ENCODE data around the gene NRP1. TPM values are rescaled to one million over a fixed set of nuclear protein-coding genes. Genes with fewer than 3 reads are reported as not detected.

The NRP1 gene
- total and polyA plus RNA-seq, 8 donors: 79.8 to 203 (median 164) TPM

- Histone ChIP-seq H3K27me3 (no peaks in the 10 kb centered on the region), H3K4me1 (peaks cover 0 to under 1% of the 10 kb centered on the region in 2 donors), H3K9me3 (no peaks in the 10 kb centered on the region), H3K4me3 (no peak overlapping the region), H3K36me3 (peaks cover 0 to 4% of the 10 kb centered on the region in 2 donors), H3K27ac (no peak overlapping the region)
- no peak for DNase-seq
- intact Hi-C loops (cut with DNase I): no loop called here
- ATAC-seq: no peak
- TF ChIP-seq CTCF (IDR thresholded peaks at IDR 0.05): no peak
Measured at GRCh38 chr10:33298893-33299292, 35.6 kb downstream of the NRP1 start.

- Histone ChIP-seq H3K36me3 (peaks cover 0 to 4% of the 10 kb centered on the region in 2 donors), H3K4me1 (no peaks in the 10 kb centered on the region), H3K27ac (no peak overlapping the region), H3K4me3 (no peak overlapping the region), H3K9me3 (no peaks in the 10 kb centered on the region), H3K27me3 (no peaks in the 10 kb centered on the region)
- intact Hi-C loops (cut with DNase I): no loop called here
- no peak for ATAC-seq
- no peak for DNase-seq
- no peak for TF ChIP-seq CTCF (IDR thresholded peaks at IDR 0.05)
Measured at GRCh38 chr10:33298110-33298509, 36.4 kb downstream of the NRP1 start.

- ATAC-seq (no peak), DNase-seq (no peak)
- Histone ChIP-seq H3K9me3 (no peaks in the 10 kb centered on the region), H3K4me3 (no peak overlapping the region), H3K27me3 (no peaks in the 10 kb centered on the region), H3K27ac (peak overlapping the region in 1 of 2 donors; percentile 39), H3K36me3 (peaks cover 0 to 4% of the 10 kb centered on the region in 2 donors), H3K4me1 (peaks cover 4 to 6% of the 10 kb centered on the region in 2 donors)
- intact Hi-C loops (cut with DNase I): no loop called here
- TF ChIP-seq CTCF (IDR thresholded peaks at IDR 0.05): no peak
Measured at GRCh38 chr10:33295851-33296250, 38.6 kb downstream of the NRP1 start.

- intact Hi-C loops (cut with DNase I): no loop called here
- Histone ChIP-seq H3K27me3 (no peaks in the 10 kb centered on the region), H3K9me3 (no peaks in the 10 kb centered on the region), H3K27ac (no peak overlapping the region), H3K4me3 (no peak overlapping the region), H3K4me1 (peaks cover 4 to 11% of the 10 kb centered on the region in 2 donors), H3K36me3 (peaks cover 0 to 4% of the 10 kb centered on the region in 2 donors)
- no peak for TF ChIP-seq CTCF (IDR thresholded peaks at IDR 0.05)
- no peak for ATAC-seq
- DNase-seq: no peak
Measured at GRCh38 chr10:33293531-33294170, 40.8 kb downstream of the NRP1 start.

GRCh38 chr10:33293076-33293475 lies 41.4 kb downstream of the NRP1 start:
- intact Hi-C loops (cut with DNase I): no loop called here
- H3K4me3 ChIP-seq: no peak overlapping the region
- H3K27me3 ChIP-seq: no peaks in the 10 kb centered on the region
- no peak overlapping the region for H3K27ac ChIP-seq
- TF ChIP-seq CTCF (IDR thresholded peaks at IDR 0.05): no peak
- peaks cover 4 to 11% of the 10 kb centered on the region in 2 donors for H3K4me1 ChIP-seq
- DNase-seq (no peak), ATAC-seq (no peak)
- H3K9me3 ChIP-seq: no peaks in the 10 kb centered on the region
- H3K36me3 ChIP-seq: peaks cover 0 to 4% of the 10 kb centered on the region in 2 donors
